D341Med (cell line): Measurements from ENCODE around the gene ERBIN.

Source experiments
- DNase-seq: peaks from one replicate; pipeline ENCODE4 v3.0.0; 2012; ENCODE audit warnings: low spot score

The ERBIN gene

DNA sequence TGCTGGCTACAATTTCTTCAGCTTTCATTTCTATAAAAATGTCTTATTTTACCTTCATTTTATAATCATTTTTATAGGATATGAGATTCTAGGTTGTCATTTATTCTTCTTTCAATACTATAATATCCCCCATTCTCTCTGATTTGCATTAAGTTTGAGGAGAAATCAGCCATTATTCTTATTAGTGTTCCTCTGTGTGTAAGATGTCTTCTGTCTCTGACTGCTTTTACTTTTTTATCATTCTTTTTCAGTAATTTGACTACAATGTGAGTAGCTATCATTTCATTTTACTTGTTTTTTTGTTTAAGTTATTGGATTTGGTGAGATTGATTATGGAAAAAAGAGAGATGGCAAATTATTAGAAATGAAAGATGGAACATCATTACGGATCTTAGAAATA, 204.1 kb downstream of the ERBIN start:
- DNase-seq: no peak
